Neutrophil (primary cell): ENCODE measurements around the gene SDF4.
"Not testable (repeated sequence)": the region's sequence is repeated elsewhere in the genome, so short reads cannot be mapped to it uniquely, and the experiment has no call there.

Experiments used
- H3K27ac ChIP-seq: fragments of 200-600 bp; sonication (generic); 2 replicates; pipeline ENCODE4 v1.5.1; 2016; ENCODE audit warnings: mild to moderate bottlenecking, moderate library complexity
- H3K27me3 ChIP-seq: fragments of 200-600 bp; sonication (generic); 2 replicates; pipeline ENCODE4 v1.6.0; 2016; ENCODE audit warnings: mild to moderate bottlenecking
- H3K36me3 ChIP-seq: fragments of 200-600 bp; sonication (generic); 2 replicates; pipeline ENCODE4 v1.5.1; 2017
- H3K4me1 ChIP-seq, 2 experiments: fragments of 200-600 bp in 1 of 2; sonication (generic) in 1 of 2; 1 replicate in 1 of 2; 2 replicates in 1 of 2; pipeline versions ENCODE4 v1.5.1 to v1.6.1; 2013 to 2016; ENCODE audit warnings: low read depth in 1 of 2, low read length in 1 of 2, mild to moderate bottlenecking in 1 of 2, moderate library complexity in 1 of 2; ENCODE audit not compliant: control insufficient read depth in 1 of 2, insufficient read depth in 1 of 2
- H3K4me3 ChIP-seq, 2 experiments: fragments of 200-600 bp in 1 of 2; sonication (generic) in 1 of 2; 1 replicate in 1 of 2; 2 replicates in 1 of 2; pipeline ENCODE4 v1.5.1; 2013 to 2016; ENCODE audit warnings: low read depth in 1 of 2, low read length in 1 of 2, mild to moderate bottlenecking in 1 of 2, moderate library complexity in 1 of 2
- H3K9me3 ChIP-seq: fragments of 200-600 bp; sonication (generic); 2 replicates; pipeline ENCODE4 v1.5.1; 2016
- TF ChIP-seq, protein P1 (sequence below): fragments of 200-600 bp; sonication (generic); IDR thresholded peaks from 2 replicates; pipeline ENCODE4 v1.5.1; 2016; ENCODE audit warnings: antibody characterized with exemption

Gene SDF4

DNA sequence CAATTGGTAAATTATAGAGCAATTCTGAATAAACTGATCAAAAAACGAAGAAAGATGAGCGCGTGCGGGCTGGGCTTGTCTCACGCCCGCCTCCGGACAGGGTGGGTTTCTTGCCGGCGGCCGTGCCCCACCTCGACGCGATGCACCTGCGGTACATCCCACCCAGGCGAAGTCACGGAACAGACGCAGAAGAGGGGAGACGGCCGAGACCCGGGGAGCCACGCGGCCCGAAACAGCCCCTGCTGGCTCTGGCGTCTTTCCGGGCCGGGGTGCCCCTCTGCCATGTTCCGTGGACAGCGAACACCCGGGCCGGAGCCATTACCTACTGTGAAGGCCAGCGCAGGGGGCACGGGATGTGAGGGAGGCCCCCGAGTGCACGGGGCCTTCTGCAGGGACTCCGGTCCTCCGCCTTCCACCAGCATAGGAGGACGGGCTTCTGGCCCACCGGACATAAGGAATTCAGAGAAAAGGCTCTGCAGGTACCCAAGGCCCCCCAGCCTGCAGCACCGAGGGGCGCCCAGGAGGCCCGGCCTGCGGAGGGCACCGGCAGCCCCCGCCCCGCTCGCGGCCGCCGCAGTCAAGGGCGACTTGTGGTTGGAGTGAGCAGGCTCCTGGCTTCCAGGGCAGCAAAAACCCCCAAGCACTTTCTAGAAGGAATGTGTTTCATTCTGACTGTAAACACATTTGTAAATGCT, 22.3 kb upstream of the SDF4 start:
- H3K27ac ChIP-seq = no peak overlapping the region
- no peak overlapping the region for H3K4me3 ChIP-seq
- no peaks in the 10 kb centered on the region for H3K4me1 ChIP-seq
- peaks cover 79% of the 10 kb centered on the region for H3K36me3 ChIP-seq
- TF ChIP-seq, protein P1, sequence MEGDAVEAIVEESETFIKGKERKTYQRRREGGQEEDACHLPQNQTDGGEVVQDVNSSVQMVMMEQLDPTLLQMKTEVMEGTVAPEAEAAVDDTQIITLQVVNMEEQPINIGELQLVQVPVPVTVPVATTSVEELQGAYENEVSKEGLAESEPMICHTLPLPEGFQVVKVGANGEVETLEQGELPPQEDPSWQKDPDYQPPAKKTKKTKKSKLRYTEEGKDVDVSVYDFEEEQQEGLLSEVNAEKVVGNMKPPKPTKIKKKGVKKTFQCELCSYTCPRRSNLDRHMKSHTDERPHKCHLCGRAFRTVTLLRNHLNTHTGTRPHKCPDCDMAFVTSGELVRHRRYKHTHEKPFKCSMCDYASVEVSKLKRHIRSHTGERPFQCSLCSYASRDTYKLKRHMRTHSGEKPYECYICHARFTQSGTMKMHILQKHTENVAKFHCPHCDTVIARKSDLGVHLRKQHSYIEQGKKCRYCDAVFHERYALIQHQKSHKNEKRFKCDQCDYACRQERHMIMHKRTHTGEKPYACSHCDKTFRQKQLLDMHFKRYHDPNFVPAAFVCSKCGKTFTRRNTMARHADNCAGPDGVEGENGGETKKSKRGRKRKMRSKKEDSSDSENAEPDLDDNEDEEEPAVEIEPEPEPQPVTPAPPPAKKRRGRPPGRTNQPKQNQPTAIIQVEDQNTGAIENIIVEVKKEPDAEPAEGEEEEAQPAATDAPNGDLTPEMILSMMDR = no peak
- H3K9me3 ChIP-seq = no peaks in the 10 kb centered on the region
- H3K27me3 ChIP-seq = no peaks in the 10 kb centered on the region

DNA sequence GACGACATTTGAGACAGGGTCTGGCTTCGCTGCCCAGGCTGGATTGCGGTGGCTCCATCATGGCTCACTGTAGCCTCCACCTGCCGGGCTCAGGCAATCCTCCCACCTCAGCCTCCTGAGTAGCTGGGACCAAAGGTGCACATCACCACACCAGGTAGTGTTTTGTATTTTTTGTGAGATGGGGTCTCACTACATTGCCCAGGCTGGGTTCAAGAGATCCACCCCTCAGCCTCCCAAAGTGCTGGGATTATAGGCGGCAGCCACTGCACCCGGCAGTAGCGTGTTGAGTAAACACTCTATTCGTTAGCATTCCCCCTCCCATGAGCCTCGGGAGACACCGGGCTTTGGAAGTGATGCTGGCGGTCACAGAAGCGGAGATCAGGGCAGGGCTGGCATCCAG, 21.5 kb upstream of the SDF4 start:
- Histone ChIP-seq H3K4me1 (no peaks in the 10 kb centered on the region), H3K27me3 (peaks cover 4% of the 10 kb centered on the region), H3K4me3 (no peak overlapping the region), H3K27ac (no peak overlapping the region), H3K36me3 (peaks cover 71% of the 10 kb centered on the region), H3K9me3 (no peaks in the 10 kb centered on the region)
- TF ChIP-seq, protein P1 = no peak

DNA sequence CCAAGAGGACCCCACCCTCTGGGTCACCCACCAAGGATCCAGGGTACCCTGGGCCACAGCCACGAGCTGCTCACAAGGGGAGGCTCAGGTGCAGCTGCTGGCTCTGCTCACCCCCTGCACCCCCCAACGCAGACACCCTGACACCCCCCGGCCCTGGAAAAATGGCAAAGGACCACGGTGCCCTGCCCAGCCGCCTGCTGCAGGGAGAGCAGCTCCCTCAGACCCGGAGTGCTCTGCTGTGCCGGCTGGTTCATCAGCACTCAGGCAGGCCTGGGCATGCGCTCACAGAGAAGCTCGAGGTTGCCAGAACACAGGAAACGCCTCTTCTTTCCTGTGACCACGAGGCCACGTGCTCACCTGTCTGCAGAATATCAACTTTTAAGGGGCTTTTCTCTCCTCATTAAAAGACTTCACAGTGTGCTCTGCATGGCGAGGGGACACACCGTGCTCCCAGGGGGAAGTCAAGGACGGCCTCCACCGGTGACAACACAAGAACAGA, 19.0 kb upstream of the SDF4 start:
- Histone ChIP-seq H3K36me3 (peaks cover 51% of the 10 kb centered on the region), H3K4me1 (no peaks in the 10 kb centered on the region), H3K4me3 (no peak overlapping the region), H3K9me3 (no peaks in the 10 kb centered on the region), H3K27me3 (peaks cover 28% of the 10 kb centered on the region), H3K27ac (no peak overlapping the region)
- TF ChIP-seq, protein P1 = no peak

- H3K4me3 ChIP-seq, H3K4me1 ChIP-seq, H3K27ac ChIP-seq, H3K9me3 ChIP-seq: not testable (repeated sequence)
- peaks cover 26% of the 10 kb centered on the region for H3K36me3 ChIP-seq
- H3K27me3 ChIP-seq = peaks cover 36% of the 10 kb centered on the region
These were observed 16.5 kb upstream of the SDF4 start for GRCh38 chr1:1248009-1248913.

GRCh38 chr1:1247341-1247913, 15.6 kb upstream of the SDF4 start:
- no peak overlapping the region for H3K4me3 ChIP-seq
- H3K4me1 ChIP-seq = no peaks in the 10 kb centered on the region
- peaks cover 36% of the 10 kb centered on the region for H3K27me3 ChIP-seq
- TF ChIP-seq, protein P1 = no peak
- no peaks in the 10 kb centered on the region for H3K9me3 ChIP-seq
- H3K36me3 ChIP-seq = peaks cover 17% of the 10 kb centered on the region
- H3K27ac ChIP-seq = no peak overlapping the region
